Left colon (tissue), 2 donors: Measurements from ENCODE around the gene CHCHD6. TPM values are rescaled to one million over a fixed set of nuclear protein-coding genes. Genes with fewer than 3 reads are reported as not detected.

Experiments
- ATAC-seq: fragments of 200-7000 bp; cut with Tn5 transposase; one replicate; pipeline ENCODE4 v1.9.1; 2020; ENCODE audit warnings: mild to moderate bottlenecking, moderate library complexity
- DNase-seq, 2 donors: peaks; one replicate each; pipeline ENCODE4 v3.0.0-alpha.2; 2020
- intact Hi-C, 2 donors: fragments of 100-400 bp; cut with DNase I in 1 of 2; cut with micrococcal nuclease in 1 of 2; formaldehyde crosslinking; loops; one replicate each; pipeline versions ENCODE4 v1.11.2 to v1.14.0; 2022; cut with DNase I, micrococcal nuclease
- total RNA-seq, 2 donors: library from RNA; stranded (reverse); fragmentation: NEBNext Ultra II Directional; extraction: Animal tissue kit (Norgen Biotek cat#: 25700); gene quantifications; one replicate each; pipeline ENCODE4 v1.2.1, GENCODE V29; 2021
- donor health status: DM: no; HTN: no; CAD: no.
- donor health status: DM: yes; HTN: yes; CAD: no.

CHCHD6 gene
- total RNA-seq, 2 donors from 2014 or later: 8.9 to 11.4 TPM

GRCh38 chr3:126936853-126937425 lies 232.9 kb downstream of the CHCHD6 start:
- no peak for ATAC-seq
- intact Hi-C loops: no loop called here

GRCh38 chr3:126937533-126937932 lies 233.5 kb downstream of the CHCHD6 start:
- intact Hi-C loops: no loop called here
- ATAC-seq (no peak), DNase-seq (no peak)

More at GRCh38 chr3:126936853-126937425, 232.9 kb downstream of the CHCHD6 start:
- no peak for DNase-seq

- DNase-seq (no peak), ATAC-seq (no peak)
- intact Hi-C loops: no loop called here
Measured at GRCh38 chr3:126937973-126938372, 233.9 kb downstream of the CHCHD6 start.

- ATAC-seq (peak; percentile 93), DNase-seq (peak; percentile 40 to 53)
- intact Hi-C loops: no loop called here
Measured at GRCh38 chr3:126938520-126939337, 234.7 kb downstream of the CHCHD6 start.

- DNase-seq (no peak), ATAC-seq (peak; percentile 17)
- intact Hi-C loops: no loop called here
Measured at GRCh38 chr3:126939338-126939718, 235.3 kb downstream of the CHCHD6 start.

GRCh38 chr3:126939733-126940132 lies 235.7 kb downstream of the CHCHD6 start:
- intact Hi-C loops: no loop called here
- ATAC-seq (no peak), DNase-seq (no peak)

GRCh38 chr3:126941721-126942270 lies 237.8 kb downstream of the CHCHD6 start:
- intact Hi-C loops: no loop called here
- no peak for ATAC-seq
- DNase-seq: no peak

- ATAC-seq: no peak
- intact Hi-C loops: no loop called here
- DNase-seq: no peak
Measured at GRCh38 chr3:126944089-126944965, 240.3 kb downstream of the CHCHD6 start.

- ATAC-seq (no peak), DNase-seq (no peak)
- intact Hi-C loops: no loop called here
Measured at GRCh38 chr3:126945171-126945721, 241.2 kb downstream of the CHCHD6 start.

GRCh38 chr3:126945891-126946290 lies 241.9 kb downstream of the CHCHD6 start:
- no peak for ATAC-seq
- intact Hi-C loops: no loop called here
- DNase-seq: no peak

GRCh38 chr3:126946405-126946804 lies 242.4 kb downstream of the CHCHD6 start:
- ATAC-seq: no peak
- intact Hi-C loops: no loop called here
- no peak for DNase-seq

- ATAC-seq: no peak
- intact Hi-C loops: no loop called here
- DNase-seq: peak in 1 of 2 donors; percentile 45
Measured at GRCh38 chr3:126947429-126947828, 243.4 kb downstream of the CHCHD6 start.

- intact Hi-C loops: no loop called here
Measured at GRCh38 chr3:126948980-126949535, 245.0 kb downstream of the CHCHD6 start.

GRCh38 chr3:126951561-126951960 lies 247.5 kb downstream of the CHCHD6 start:
- intact Hi-C loops: no loop called here
- ATAC-seq (no peak), DNase-seq (no peak)

More at GRCh38 chr3:126948980-126949535, 245.0 kb downstream of the CHCHD6 start:
- ATAC-seq: no peak
- DNase-seq: no peak

- intact Hi-C loops: no loop called here
- DNase-seq (no peak), ATAC-seq (no peak)
Measured at GRCh38 chr3:126952261-126952982, 248.4 kb downstream of the CHCHD6 start.

GRCh38 chr3:126952983-126953660 lies 249.1 kb downstream of the CHCHD6 start:
- DNase-seq (no peak), ATAC-seq (no peak)
- intact Hi-C loops: no loop called here

GRCh38 chr3:126954141-126954842 lies 250.3 kb downstream of the CHCHD6 start:
- intact Hi-C loops: no loop called here
- no peak for ATAC-seq
- DNase-seq: peak in 1 of 2 donors; percentile 18
